Measurements from ENCODE around the gene ATG5. TPM values are rescaled to one million over a fixed set of nuclear protein-coding genes. Genes with fewer than 3 reads are reported as not detected.

ATG5 gene
- total RNA-seq, 1 donor from 2014 or later = 32.8 TPM

DNA sequence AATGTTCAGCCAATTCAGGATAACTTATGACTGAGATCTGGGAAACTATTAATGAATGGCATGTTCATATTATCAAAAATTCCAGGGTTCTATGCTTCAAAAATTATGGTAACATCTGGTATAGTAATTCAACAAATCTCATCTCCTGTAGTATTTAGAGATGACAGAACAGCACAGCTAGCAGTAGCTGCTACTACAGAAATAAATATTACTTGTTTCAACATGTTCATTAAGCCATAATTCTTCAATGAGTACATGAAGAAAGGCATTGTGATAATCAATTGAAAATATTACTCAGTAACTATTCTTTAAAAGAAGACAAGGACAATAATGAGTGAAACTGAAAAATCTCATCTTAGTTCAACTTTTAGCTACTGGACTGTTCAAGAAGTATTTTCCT, 66.8 kb downstream of the ATG5 start:
- H3K27me3 ChIP-seq (ENCODE audit: control insufficient read depth, insufficient read depth, low read length) = no peaks in the 10 kb centered on the region
- H3K36me3 ChIP-seq (ENCODE audit: control insufficient read depth, insufficient read depth, low read length) = no peaks in the 10 kb centered on the region
- DNase-seq (ENCODE audit: low read depth) = no peak
- H3K4me3 ChIP-seq (ENCODE audit: low read depth, low read length) = no peak overlapping the region
- TF ChIP-seq, protein P1, sequence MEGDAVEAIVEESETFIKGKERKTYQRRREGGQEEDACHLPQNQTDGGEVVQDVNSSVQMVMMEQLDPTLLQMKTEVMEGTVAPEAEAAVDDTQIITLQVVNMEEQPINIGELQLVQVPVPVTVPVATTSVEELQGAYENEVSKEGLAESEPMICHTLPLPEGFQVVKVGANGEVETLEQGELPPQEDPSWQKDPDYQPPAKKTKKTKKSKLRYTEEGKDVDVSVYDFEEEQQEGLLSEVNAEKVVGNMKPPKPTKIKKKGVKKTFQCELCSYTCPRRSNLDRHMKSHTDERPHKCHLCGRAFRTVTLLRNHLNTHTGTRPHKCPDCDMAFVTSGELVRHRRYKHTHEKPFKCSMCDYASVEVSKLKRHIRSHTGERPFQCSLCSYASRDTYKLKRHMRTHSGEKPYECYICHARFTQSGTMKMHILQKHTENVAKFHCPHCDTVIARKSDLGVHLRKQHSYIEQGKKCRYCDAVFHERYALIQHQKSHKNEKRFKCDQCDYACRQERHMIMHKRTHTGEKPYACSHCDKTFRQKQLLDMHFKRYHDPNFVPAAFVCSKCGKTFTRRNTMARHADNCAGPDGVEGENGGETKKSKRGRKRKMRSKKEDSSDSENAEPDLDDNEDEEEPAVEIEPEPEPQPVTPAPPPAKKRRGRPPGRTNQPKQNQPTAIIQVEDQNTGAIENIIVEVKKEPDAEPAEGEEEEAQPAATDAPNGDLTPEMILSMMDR (IDR thresholded peaks at IDR 0.05; ENCODE audit: insufficient read depth, low read length, poor library complexity, severe bottlenecking) = no peak

DNA sequence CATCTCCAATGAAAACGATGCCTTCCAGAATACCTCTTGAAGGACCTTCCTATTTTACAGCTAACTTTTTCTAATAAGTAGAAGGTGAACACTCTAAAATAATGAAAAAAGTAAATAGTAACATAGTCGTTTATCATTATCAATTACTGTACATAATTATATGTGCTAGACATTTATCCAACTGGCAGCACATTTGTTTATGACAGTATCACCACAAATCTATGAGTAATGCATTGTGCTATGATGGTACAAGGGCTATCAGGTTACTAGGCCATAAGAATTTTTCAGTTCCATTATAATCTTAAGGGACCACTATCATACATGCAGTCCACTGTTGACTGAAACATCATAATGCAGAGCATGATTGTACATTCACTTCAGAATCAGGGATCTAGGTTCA, 68.4 kb downstream of the ATG5 start:
- no peaks in the 10 kb centered on the region for H3K36me3 ChIP-seq (ENCODE audit: control insufficient read depth, insufficient read depth, low read length)
- TF ChIP-seq, protein P1 (IDR thresholded peaks at IDR 0.05; ENCODE audit: insufficient read depth, low read length, poor library complexity, severe bottlenecking) = no peak
- H3K4me3 ChIP-seq (ENCODE audit: low read depth, low read length) = no peak overlapping the region
- H3K27me3 ChIP-seq (ENCODE audit: control insufficient read depth, insufficient read depth, low read length) = no peaks in the 10 kb centered on the region
- DNase-seq (ENCODE audit: low read depth) = no peak

DNA sequence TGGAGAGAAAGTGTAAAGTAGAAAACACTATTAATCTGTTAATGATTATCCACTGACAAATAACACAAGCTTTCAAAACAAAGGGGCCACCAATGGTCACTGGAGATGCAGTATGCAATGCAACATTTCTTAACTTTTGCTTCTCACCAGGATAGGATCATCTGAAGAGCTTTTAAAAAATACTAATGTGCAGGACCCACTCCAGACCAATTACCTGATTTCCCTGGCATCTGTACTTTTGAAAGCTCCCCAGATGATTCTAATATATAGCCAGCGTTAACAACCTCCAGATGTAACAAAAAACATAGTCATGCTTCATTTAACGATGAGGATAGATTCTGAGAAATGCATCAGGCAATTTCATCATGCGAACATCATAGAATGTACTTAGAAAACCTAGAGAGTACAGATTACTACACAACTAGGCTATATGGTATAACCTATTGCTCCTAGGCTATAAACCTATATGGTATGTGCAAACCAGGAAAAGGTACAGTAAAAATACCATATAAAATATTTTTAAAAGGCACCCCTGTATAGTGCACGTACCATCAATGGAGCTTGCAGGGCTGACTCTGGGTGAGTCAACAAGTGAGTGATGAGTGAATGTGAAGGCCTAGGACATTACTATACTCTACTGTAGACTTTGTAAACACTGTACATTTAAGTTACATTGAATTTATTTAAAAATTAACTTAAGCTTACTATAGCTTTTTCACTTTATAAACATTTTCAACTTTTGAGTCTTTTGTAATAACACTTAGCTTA, 69.2 kb downstream of the ATG5 start:
- TF ChIP-seq, protein P1 (IDR thresholded peaks at IDR 0.05; ENCODE audit: insufficient read depth, low read length, poor library complexity, severe bottlenecking) = no peak
- H3K4me3 ChIP-seq (ENCODE audit: low read depth, low read length) = no peak overlapping the region
- no peaks in the 10 kb centered on the region for H3K36me3 ChIP-seq (ENCODE audit: control insufficient read depth, insufficient read depth, low read length)
- DNase-seq (ENCODE audit: low read depth) = no peak
- no peaks in the 10 kb centered on the region for H3K27me3 ChIP-seq (ENCODE audit: control insufficient read depth, insufficient read depth, low read length)

DNA sequence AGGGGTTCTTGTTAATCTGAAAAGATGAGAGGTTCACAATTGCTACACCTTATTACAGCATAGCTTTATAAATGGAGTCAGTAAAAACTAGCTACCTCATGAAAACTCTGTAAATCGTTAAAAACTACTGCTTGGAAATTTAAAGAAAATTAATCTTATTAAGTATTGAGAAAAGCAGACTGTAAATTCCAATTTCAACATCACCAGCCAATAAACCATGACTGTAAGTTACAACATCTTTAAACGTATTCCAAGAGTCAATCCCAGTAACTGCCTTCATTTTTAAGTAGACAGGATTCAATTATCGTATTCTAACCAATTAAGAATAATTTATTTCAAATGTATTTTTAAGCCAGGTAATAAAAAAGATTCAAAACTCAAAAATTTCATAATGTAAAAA, 70.3 kb downstream of the ATG5 start:
- H3K4me3 ChIP-seq (ENCODE audit: low read depth, low read length) = no peak overlapping the region
- no peak for DNase-seq (ENCODE audit: low read depth)
- TF ChIP-seq, protein P1 (IDR thresholded peaks at IDR 0.05; ENCODE audit: insufficient read depth, low read length, poor library complexity, severe bottlenecking) = no peak
- H3K36me3 ChIP-seq (ENCODE audit: control insufficient read depth, insufficient read depth, low read length) = no peaks in the 10 kb centered on the region
- no peaks in the 10 kb centered on the region for H3K27me3 ChIP-seq (ENCODE audit: control insufficient read depth, insufficient read depth, low read length)

DNA sequence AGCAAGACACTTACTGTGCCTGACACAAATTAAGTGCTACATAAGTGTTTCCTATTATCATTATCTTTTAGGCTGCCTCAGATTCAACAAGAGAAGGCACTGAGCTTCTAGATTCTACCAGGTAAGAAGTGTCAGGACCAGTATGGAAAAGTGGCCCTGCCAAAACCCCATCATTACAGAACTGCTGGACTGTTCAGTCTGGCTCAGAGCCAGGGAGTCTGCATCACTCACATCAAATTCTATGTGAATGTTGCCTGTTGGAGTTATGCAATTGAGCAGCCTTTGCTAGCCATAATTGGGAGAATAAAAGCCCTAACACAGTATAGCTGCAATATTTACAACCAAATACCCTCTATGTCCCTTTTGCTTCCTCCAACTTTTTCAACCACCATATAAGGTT, 70.9 kb downstream of the ATG5 start:
- H3K4me3 ChIP-seq (ENCODE audit: low read depth, low read length) = no peak overlapping the region
- H3K27me3 ChIP-seq (ENCODE audit: control insufficient read depth, insufficient read depth, low read length) = no peaks in the 10 kb centered on the region
- H3K36me3 ChIP-seq (ENCODE audit: control insufficient read depth, insufficient read depth, low read length) = no peaks in the 10 kb centered on the region
- TF ChIP-seq, protein P1 (IDR thresholded peaks at IDR 0.05; ENCODE audit: insufficient read depth, low read length, poor library complexity, severe bottlenecking) = no peak
- no peak for DNase-seq (ENCODE audit: low read depth)

DNA sequence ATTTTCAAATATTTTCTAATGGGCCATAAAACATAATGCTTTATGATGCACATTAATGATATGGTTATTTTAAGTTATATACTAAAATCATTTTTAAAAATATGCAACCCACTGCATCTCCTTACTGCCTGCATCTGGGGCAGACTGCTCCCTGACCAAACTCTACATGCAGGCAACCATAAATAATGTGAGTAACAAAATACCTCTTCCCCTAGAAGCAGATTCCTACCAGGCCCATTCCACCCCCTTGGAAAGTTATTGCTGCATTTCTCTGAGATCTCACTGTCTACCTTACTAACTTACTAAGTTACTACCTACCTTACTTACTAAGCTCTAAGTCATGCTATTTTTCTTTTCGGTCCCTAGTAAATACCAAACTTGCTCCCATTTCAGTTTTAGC, 71.8 kb downstream of the ATG5 start:
- Histone ChIP-seq H3K4me3 (ENCODE audit: low read depth, low read length) (no peak overlapping the region), H3K36me3 (ENCODE audit: control insufficient read depth, insufficient read depth, low read length) (no peaks in the 10 kb centered on the region), H3K27me3 (ENCODE audit: control insufficient read depth, insufficient read depth, low read length) (no peaks in the 10 kb centered on the region)
- no peak for DNase-seq (ENCODE audit: low read depth)
- TF ChIP-seq, protein P1 (IDR thresholded peaks at IDR 0.05; ENCODE audit: insufficient read depth, low read length, poor library complexity, severe bottlenecking) = no peak
